Stimulated activated CD4-positive, alpha-beta T cell treated with anti-CD3 and anti-CD28 coated beads, TNF-alpha, amount 100 ng/mL, for 1 hour (primary cell): ENCODE results near the gene DHX32.

Source experiments
- DNase-seq, 3 donors: peaks; one replicate each; pipeline ENCODE4 v3.0.0-alpha.2; 2020; ENCODE audit warnings: low read depth in 3 of 3, low spot score in 1 of 3

Gene DHX32

GRCh38 chr10:125848371-125848770 lies 32.7 kb downstream of the DHX32 start:
- no peak for DNase-seq

DNA sequence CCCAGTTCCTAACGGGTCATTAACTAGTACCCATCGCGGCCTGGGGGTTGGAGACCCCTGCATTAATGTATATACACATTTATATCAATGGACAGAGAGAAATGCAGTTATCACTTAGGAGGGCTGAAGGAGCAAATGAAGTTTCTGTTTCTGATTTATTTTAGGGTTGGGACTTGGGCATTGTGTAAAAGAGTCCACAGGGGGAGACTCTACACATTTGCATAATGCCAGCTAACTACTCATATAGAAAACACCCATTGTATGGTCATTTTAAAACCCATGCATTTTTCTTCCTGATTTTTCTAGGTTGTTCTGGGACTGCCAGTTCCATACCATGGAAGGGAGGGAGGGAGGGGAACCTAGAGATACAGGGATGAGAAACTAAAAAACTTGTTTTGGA lies 34.2 kb downstream of the DHX32 start:
- DNase-seq = no peak

GRCh38 chr10:125845617-125846016 lies 35.5 kb downstream of the DHX32 start:
- no peak for DNase-seq

- no peak for DNase-seq
Observed at GRCh38 chr10:125844751-125845221, 36.3 kb downstream of the DHX32 start.

- DNase-seq = no peak
Observed at GRCh38 chr10:125843603-125844329, 37.3 kb downstream of the DHX32 start.

- no peak for DNase-seq
Observed at GRCh38 chr10:125840955-125841354, 40.1 kb downstream of the DHX32 start.

GRCh38 chr10:125840406-125840805 lies 40.7 kb downstream of the DHX32 start:
- no peak for DNase-seq

DNA sequence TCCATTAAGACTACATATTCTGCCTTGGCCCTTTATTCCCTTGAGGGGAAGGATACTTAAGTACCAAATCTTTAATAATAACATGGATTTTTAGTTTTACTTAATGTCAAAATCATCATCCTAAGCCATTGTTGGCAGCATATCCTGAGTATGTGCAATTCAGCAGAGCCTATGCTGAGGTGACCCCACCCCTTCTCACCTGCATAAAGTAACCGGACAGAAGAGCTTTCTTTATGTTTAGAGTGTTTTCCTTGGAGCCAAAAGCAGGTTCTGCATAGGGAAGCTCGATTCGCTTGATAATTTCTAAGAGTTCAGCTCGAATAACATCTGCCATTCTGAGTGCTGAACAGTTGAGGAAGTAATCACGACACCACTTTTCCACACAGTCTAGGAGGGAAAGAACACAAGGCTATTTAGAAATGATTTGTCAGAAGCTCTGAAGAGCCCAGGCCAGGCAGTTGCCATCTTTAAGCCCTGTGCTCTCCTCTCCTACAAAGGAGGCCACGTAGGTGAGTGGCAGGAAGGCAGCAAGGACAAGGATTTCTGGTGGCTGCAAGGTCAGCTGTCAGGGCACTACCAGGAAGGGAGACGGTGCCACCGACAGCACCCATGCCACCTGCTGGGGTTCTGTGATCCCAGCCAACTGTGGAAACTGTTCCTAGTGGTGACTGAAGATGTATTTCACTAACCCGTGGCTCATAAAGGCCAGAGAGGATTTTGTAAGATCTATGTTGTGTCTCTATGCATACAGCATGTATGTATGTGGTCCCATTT lies 42.1 kb downstream of the DHX32 start:
- DNase-seq = no peak

DNA sequence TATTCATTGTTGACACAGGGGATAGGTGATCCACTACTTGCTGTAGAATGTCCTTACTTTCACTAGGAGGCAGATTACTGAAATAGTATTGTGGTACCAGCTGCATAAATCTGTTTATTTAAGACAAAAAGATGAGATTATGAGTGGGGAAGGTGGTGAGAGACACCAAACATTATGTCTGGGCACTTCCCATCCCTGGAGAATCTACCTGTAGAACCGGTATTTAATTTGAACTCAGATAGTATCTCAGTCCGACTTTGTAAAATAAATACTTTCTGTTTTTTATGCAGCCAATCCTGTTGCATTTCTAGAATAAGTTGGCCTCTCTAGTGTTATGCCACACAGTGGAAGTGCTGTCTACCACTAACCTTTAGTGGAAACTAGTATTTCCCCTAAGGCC lies 44.3 kb downstream of the DHX32 start:
- DNase-seq = no peak

- no peak for DNase-seq
Observed at GRCh38 chr10:125828311-125828710, 52.8 kb downstream of the DHX32 start.

DNA sequence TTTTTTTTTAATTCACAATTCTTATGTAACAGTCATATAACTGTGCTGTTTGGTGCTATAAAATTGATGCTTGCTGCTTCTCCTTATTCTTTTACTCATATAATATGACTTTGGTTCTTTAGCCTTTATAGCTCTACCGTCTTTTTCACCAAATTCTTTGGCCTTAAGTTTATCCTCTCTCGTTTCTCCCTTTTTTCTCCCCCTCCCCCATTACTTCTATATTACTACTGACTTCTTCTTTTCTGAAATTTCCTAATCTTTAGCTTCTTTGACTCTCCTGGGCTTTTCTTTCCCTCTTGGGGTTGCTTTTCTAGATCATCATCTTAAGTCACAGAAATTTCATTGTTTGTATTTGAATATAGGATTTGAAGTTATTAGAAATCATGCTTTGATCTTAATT lies 54.0 kb downstream of the DHX32 start:
- DNase-seq = no peak

DNA sequence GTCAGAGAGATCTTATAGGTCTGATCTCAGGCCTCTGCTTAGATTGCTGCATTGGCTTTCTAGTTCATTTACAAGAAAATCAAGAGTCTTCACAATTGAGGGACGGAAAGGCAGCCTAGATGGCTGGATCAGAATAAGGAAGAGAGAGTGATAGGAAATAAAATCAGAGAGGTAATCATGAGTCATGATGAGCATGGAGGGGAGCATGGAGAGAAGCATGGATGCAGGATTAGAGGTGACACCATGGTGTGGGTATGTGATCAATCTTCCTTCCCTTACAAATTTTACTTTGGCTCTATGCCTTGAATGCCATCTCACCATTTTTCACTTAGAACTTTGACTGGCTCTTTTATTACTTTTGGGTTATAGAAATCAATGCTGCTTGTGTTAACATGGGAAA lies 56.4 kb downstream of the DHX32 start:
- DNase-seq = no peak

DNA sequence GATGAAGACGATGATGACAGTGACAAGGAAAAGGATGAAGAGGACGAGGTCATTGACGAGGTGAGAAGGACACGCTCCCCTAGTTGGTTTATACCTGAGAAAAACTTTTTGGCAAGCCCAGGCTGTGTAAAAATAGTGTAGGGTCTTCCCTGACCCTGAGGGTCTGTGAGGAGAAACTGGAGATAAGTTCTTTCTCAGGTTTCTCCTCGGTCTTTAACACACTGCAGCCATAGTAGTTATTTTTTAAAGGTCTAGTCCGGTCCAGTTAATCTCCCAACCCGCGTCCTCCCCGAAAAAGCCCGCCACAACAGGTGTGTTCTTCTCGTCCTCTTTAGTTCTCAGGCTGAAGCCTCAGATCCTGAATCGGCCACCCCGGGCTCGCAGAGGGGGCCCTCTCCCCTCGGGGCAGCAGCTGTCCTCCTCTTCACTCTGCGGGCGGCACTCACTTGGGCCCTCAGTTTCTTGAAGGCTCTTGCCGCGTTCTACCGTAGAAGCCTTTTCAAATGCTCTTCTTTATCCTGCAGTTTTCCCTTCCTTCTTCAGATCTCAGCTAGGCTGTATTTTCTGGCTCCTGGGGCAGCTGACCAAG lies 57.3 kb downstream of the DHX32 start:
- no peak for DNase-seq

GRCh38 chr10:125822878-125823662 lies 58.0 kb downstream of the DHX32 start, which contains the start of the genes BCCIP and UROS:
TSS of gene BCCIP (plus strand) at chr10:125823546. CDS start at chr10:125823558, 12 bp downstream.
TSS of gene UROS (minus strand) at chr10:125823258. CDS start at chr10:125816499, 6,759 bp downstream.
- peak; percentile 82 to 84 (median 84) for DNase-seq

DNA sequence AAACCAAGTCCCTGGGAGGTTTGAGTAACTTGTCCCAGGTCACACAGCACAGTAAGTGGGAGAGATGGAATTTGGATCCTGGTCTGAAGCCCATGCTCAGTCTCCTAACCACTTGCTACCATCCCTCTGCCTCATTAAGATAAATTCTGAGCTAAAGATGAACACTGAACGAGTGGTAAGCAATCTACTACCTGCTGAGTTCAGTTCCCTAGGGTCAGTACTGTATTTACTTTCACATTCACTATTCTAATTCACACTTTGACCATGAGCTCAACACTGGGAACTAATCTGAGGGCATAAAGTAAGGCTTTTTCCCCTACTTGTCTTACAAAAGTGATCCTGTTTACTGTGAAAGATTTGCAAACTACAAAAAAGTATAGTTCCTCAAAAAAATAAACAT lies 60.4 kb downstream of the DHX32 start:
- DNase-seq = no peak

- no peak for DNase-seq
Observed at GRCh38 chr10:125817337-125817946, 63.6 kb downstream of the DHX32 start.

DNA sequence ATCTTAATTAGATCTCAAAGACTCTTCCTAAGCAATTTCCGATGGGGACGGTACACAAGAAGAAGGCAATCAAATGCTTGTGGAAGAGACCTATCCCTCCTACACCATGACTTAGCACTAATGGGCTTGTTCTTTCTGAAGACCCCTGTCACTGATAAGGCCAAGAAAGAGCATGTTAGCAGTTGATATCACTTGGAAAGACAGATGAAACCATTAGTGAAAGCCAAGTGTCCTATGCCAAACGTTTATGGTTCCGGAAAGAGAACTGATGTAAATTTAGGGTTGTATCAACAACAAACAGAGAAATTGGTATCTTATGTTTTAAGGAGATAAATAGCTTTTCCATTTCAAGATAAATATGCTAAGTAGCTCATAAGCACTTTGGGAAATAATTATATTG lies 64.5 kb downstream of the DHX32 start:
- DNase-seq = no peak

- DNase-seq = no peak
Observed at GRCh38 chr10:125815764-125816163, 65.3 kb downstream of the DHX32 start.

GRCh38 chr10:125812128-125812750 lies 68.9 kb downstream of the DHX32 start:
- DNase-seq = no peak

GRCh38 chr10:125811251-125811650 lies 69.8 kb downstream of the DHX32 start:
- DNase-seq = no peak
